Lung (tissue), 12 donors: Measurements from ENCODE around the gene LRP2. TPM values are rescaled to one million over a fixed set of nuclear protein-coding genes. Genes with fewer than 3 reads are reported as not detected.

Experiments
- ATAC-seq: fragments of 200-7000 bp; cut with Tn5 transposase; one replicate; pipeline ENCODE4 v1.9.1; 2020; ENCODE audit warnings: moderate number of reproducible peaks; ENCODE audit not compliant: insufficient read depth, low FRiP score
- DNase-seq, 3 donors: peaks; one replicate each; pipeline ENCODE4 v3.0.0-alpha.2; 2013 to 2017
- H3K27ac ChIP-seq, 2 donors: one replicate each; pipeline ENCODE4 v1.5.1; 2013; ENCODE audit warnings: mild to moderate bottlenecking in 2 of 2, moderate library complexity in 2 of 2, control low read depth in 1 of 2, inconsistent platforms in 1 of 2, low read depth in 1 of 2, low read length in 1 of 2
- H3K27me3 ChIP-seq, 3 donors: one replicate each; pipeline ENCODE4 v1.5.1; 2013; ENCODE audit warnings: low read length in 2 of 3; ENCODE audit not compliant: control insufficient read depth in 3 of 3, insufficient read depth in 3 of 3
- H3K36me3 ChIP-seq, 4 donors: one replicate each; pipeline ENCODE4 v1.5.1; 2013; ENCODE audit warnings: low read length in 4 of 4, mild to moderate bottlenecking in 1 of 4, moderate library complexity in 1 of 4; ENCODE audit not compliant: control insufficient read depth in 4 of 4, insufficient read depth in 4 of 4
- H3K4me1 ChIP-seq, 5 donors: one replicate each; pipeline ENCODE4 v1.5.1; 2013; ENCODE audit warnings: low read length in 5 of 5, mild to moderate bottlenecking in 2 of 5, moderate library complexity in 1 of 5; ENCODE audit not compliant: control insufficient read depth in 5 of 5, insufficient read depth in 5 of 5
- H3K4me3 ChIP-seq: one replicate; pipeline ENCODE4 v1.5.1; 2013; ENCODE audit warnings: mild to moderate bottlenecking, control low read depth, moderate library complexity
- H3K9ac ChIP-seq, 2 donors: one replicate each; pipeline ENCODE4 v1.5.1; 2013; ENCODE audit warnings: low read length in 2 of 2, control low read depth in 1 of 2; ENCODE audit not compliant: insufficient read depth in 1 of 2
- H3K9me3 ChIP-seq, 4 donors: one replicate each; pipeline ENCODE4 v1.5.1; 2013; ENCODE audit warnings: low read length in 3 of 4, mild to moderate bottlenecking in 1 of 4, moderate library complexity in 1 of 4; ENCODE audit not compliant: control insufficient read depth in 4 of 4, insufficient read depth in 3 of 4
- CTCF ChIP-seq: IDR thresholded peaks from 2 replicates; pipeline ENCODE4 v1.5.1; 2012; ENCODE audit warnings: mild to moderate bottlenecking; ENCODE audit errors: control extremely low read depth, extremely low read depth
- WGBS, 2 donors: extraction: QIAGEN DNeasy Blood & Tissue Kit; methylation state at CpG; one replicate each; pipeline ENCODE4 v1.1.7; 2013; 5-methylcytosine and 5-hydroxymethylcytosine counted together
- polyA plus RNA-seq, 2 donors: library from polyadenylated mRNA; stranded (reverse); fragments of 200-250 nt; gene quantifications; one replicate each; pipeline ENCODE4 v1.2.1, GENCODE V29; 2013
- total RNA-seq, 2 donors: library from RNA; depleted of rRNA in 1 of 2; stranded (reverse); fragments of >200 nt in 1 of 2; gene quantifications; one replicate each; pipeline ENCODE4 v1.2.1, GENCODE V29; 2014 to 2021
- donor health status: control.
- donor health status: control.
- donor health status: Bipolar disorder and iron deficiency.
- donor health status: healthy.
- donor health status: DM: yes; HTN: yes; CAD: no.

The LRP2 gene
- total and polyA plus RNA-seq, 4 donors = 2.4 to 39.5 (median 15.8) TPM

GRCh38 chr2:169165791-169166190, 196.5 kb downstream of the LRP2 start:
- no peak for TF ChIP-seq CTCF
- H3K27ac ChIP-seq = no peak overlapping the region
- H3K36me3 ChIP-seq = peaks cover 0 to 2% (median 0%) of the 10 kb centered on the region in 4 donors
- H3K4me3 ChIP-seq = no peak overlapping the region
- H3K9me3 ChIP-seq = peaks cover 0 to 3% (median 0%) of the 10 kb centered on the region in 4 donors
- no peaks in the 10 kb centered on the region for H3K27me3 ChIP-seq
- no peak for ATAC-seq
- WGBS, 2 donors = 95 to 97% methylated on average over 3 of the region's 3 CpGs
- no peaks in the 10 kb centered on the region for H3K4me1 ChIP-seq
- no peak for DNase-seq
- H3K9ac ChIP-seq = no peak overlapping the region

- no peak for ATAC-seq
- DNase-seq = no peak
These were observed 198.0 kb downstream of the LRP2 start for GRCh38 chr2:169164311-169164710.

GRCh38 chr2:169162613-169163012, 199.7 kb downstream of the LRP2 start:
- no peak for ATAC-seq
- no peak overlapping the region for H3K4me3 ChIP-seq
- no peaks in the 10 kb centered on the region for H3K9me3 ChIP-seq
- no peaks in the 10 kb centered on the region for H3K4me1 ChIP-seq
- no peaks in the 10 kb centered on the region for H3K27me3 ChIP-seq
- TF ChIP-seq CTCF = no peak
- no peak overlapping the region for H3K9ac ChIP-seq
- no peak for DNase-seq
- H3K27ac ChIP-seq = no peak overlapping the region
- whole genome bisulfite sequencing, 2 donors = 80% methylated on average over 4 of the region's 4 CpGs
- H3K36me3 ChIP-seq = no peaks in the 10 kb centered on the region

More at GRCh38 chr2:169164311-169164710, 198.0 kb downstream of the LRP2 start:
- 72 to 88% methylated on average over 2 of the region's 2 CpGs for WGBS, 2 donors
- H3K27me3 ChIP-seq = no peaks in the 10 kb centered on the region
- H3K9ac ChIP-seq = no peak overlapping the region
- no peak overlapping the region for H3K27ac ChIP-seq
- no peak for TF ChIP-seq CTCF
- H3K4me3 ChIP-seq = no peak overlapping the region
- no peaks in the 10 kb centered on the region for H3K9me3 ChIP-seq
- H3K4me1 ChIP-seq = no peaks in the 10 kb centered on the region
- no peaks in the 10 kb centered on the region for H3K36me3 ChIP-seq

GRCh38 chr2:169160926-169161481, 201.3 kb downstream of the LRP2 start:
- Histone ChIP-seq H3K27ac (no peak overlapping the region), H3K9ac (no peak overlapping the region), H3K4me1 (no peaks in the 10 kb centered on the region), H3K36me3 (no peaks in the 10 kb centered on the region), H3K27me3 (no peaks in the 10 kb centered on the region), H3K9me3 (no peaks in the 10 kb centered on the region), H3K4me3 (no peak overlapping the region)
- no peak for DNase-seq
- no peak for ATAC-seq
- 96 to 97% methylated on average over 2 of the region's 2 CpGs for WGBS, 2 donors
- no peak for TF ChIP-seq CTCF
